OCI-LY1 (cell line): Measurements from ENCODE around the gene ZNF728.

ENCODE experiments used
- CTCF ChIP-seq: fragments of 200-600 bp; sonication (generic), shearing (Covaris generic); IDR thresholded peaks from 2 replicates; pipeline ENCODE4 v1.5.1; 2017; ENCODE audit warnings: mild to moderate bottlenecking, antibody characterized with exemption, low read length, moderate library complexity, mixed read lengths
- EZH2 ChIP-seq: fragments of 200-600 bp; sonication (generic), shearing (Covaris generic); IDR thresholded peaks from 2 replicates; pipeline ENCODE4 v1.8.0; 2017; ENCODE audit warnings: borderline replicate concordance, mixed run types, mild to moderate bottlenecking, antibody characterized with exemption, low read length, moderate library complexity, mixed read lengths

GRCh38 chr19:23052349-23052748, 49.4 kb upstream of the ZNF728 start:
- no peak for TF ChIP-seq CTCF
- no peak for TF ChIP-seq EZH2
